ENCODE results near the gene ZNF407.

GRCh38 chr18:74841248-74841647 is 243.6 kb downstream of the ZNF407 start:
- TF ChIP-seq CTCF (tag by site-specific recombination; IDR thresholded peaks at IDR 0.05): no peak
- TF ChIP-seq ZNF394 (tag by site-specific recombination; IDR thresholded peaks at IDR 0.05; ENCODE audit: borderline replicate concordance): no peak
- TF ChIP-seq ZEB2 (tag by site-specific recombination; IDR thresholded peaks at IDR 0.05): no peak
- no peak for TF ChIP-seq ZNF629 (tag by site-specific recombination; IDR thresholded peaks at IDR 0.05)
- TF ChIP-seq ZBTB44 (tag by site-specific recombination; IDR thresholded peaks at IDR 0.05): no peak
- no peak for TF ChIP-seq REST (tag by site-specific recombination; IDR thresholded peaks at IDR 0.05)
- TF ChIP-seq ZNF174 (tag by site-specific recombination; IDR thresholded peaks at IDR 0.05): no peak
- no peak for TF ChIP-seq KLF16 (tag by site-specific recombination; IDR thresholded peaks at IDR 0.05)

Measured in HEK293 (cell line).